Small intestine (tissue), 7 donors: ENCODE measurements around the gene KCND3. TPM values are rescaled to one million over a fixed set of nuclear protein-coding genes. Genes with fewer than 3 reads are reported as not detected.

ENCODE experiments used
- DNase-seq, 2 donors: peaks; one replicate each; pipeline versions ENCODE4 v3.0.0 to v3.0.0-alpha.2; 2013
- FAIRE-seq: peaks from 2 replicates; lab custom pipeline; 2012; peaks lifted over from hg19 to GRCh38; lab: Jason Lieb, UNC
- H3K27ac ChIP-seq, 3 donors: one replicate each; pipeline ENCODE4 v1.5.1; 2013; ENCODE audit warnings: low read length in 2 of 3, mild to moderate bottlenecking in 2 of 3, control low read depth in 1 of 3, inconsistent platforms in 1 of 3, low read depth in 1 of 3, moderate library complexity in 1 of 3
- H3K27me3 ChIP-seq, 3 donors: one replicate each; pipeline ENCODE4 v1.6.1; 2013; ENCODE audit warnings: low read length in 3 of 3, inconsistent platforms in 1 of 3; ENCODE audit not compliant: control insufficient read depth in 3 of 3, insufficient read depth in 3 of 3
- H3K36me3 ChIP-seq, 3 donors: one replicate each; pipeline ENCODE4 v1.6.1; 2013; ENCODE audit warnings: low read length in 3 of 3, inconsistent platforms in 1 of 3, low read depth in 1 of 3, mild to moderate bottlenecking in 1 of 3, moderate library complexity in 1 of 3; ENCODE audit not compliant: control insufficient read depth in 3 of 3, insufficient read depth in 2 of 3
- H3K4me1 ChIP-seq, 3 donors: one replicate each; pipeline ENCODE4 v1.6.1; 2013; ENCODE audit warnings: low read length in 2 of 3, inconsistent platforms in 1 of 3, low read depth in 1 of 3, mild to moderate bottlenecking in 1 of 3, moderate library complexity in 1 of 3; ENCODE audit not compliant: control insufficient read depth in 3 of 3, insufficient read depth in 2 of 3
- H3K4me3 ChIP-seq, 3 donors: one replicate each; pipeline ENCODE4 v1.5.1; 2013; ENCODE audit warnings: low read length in 3 of 3, control low read depth in 1 of 3, inconsistent platforms in 1 of 3, low read depth in 1 of 3, mild to moderate bottlenecking in 1 of 3, moderate library complexity in 1 of 3
- H3K9me3 ChIP-seq, 2 donors: one replicate each; pipeline ENCODE4 v1.6.1; 2013; ENCODE audit warnings: low read depth in 1 of 2, low read length in 1 of 2; ENCODE audit not compliant: control insufficient read depth in 2 of 2, insufficient read depth in 1 of 2
- WGBS, 3 donors: extraction: QIAGEN DNeasy Blood & Tissue Kit; methylation state at CpG; one replicate each; pipeline ENCODE4 v1.1.7; 2013; 5-methylcytosine and 5-hydroxymethylcytosine counted together
- polyA plus RNA-seq, 4 donors: library from polyadenylated mRNA; stranded (reverse) in 3 of 4; unstranded in 1 of 4; fragments of 200-250 nt in 3 of 4; fragments of 120-200 nt in 1 of 4; gene quantifications; one replicate each; pipeline versions ENCODE4 v1.2.1 to v1.2.3, GENCODE V29; 2013
- donor health status: healthy with polysubstance abuse.
- donor health status: control.
- donor health status: control.
- donor health status: Bipolar disorder and iron deficiency.
- donor health status: healthy.

Gene KCND3
- polyA plus RNA-seq, 4 donors = 0.27 to 1.8 (median 0.86) TPM; not detected in 1

- H3K4me1 ChIP-seq = no peaks in the 10 kb centered on the region
- peaks cover 0 to 5% (median 2%) of the 10 kb centered on the region in 3 donors for H3K27me3 ChIP-seq
- FAIRE-seq (no peak), DNase-seq (no peak)
- no peak overlapping the region for H3K4me3 ChIP-seq
- WGBS, 3 donors = 66 to 76% (median 72%) methylated on average over 11 of the region's 11 CpGs
- H3K9me3 ChIP-seq = no peaks in the 10 kb centered on the region
- no peak overlapping the region for H3K27ac ChIP-seq
- no peaks in the 10 kb centered on the region for H3K36me3 ChIP-seq
Measured at GRCh38 chr1:111961773-111962565, 27.5 kb downstream of the KCND3 start.

- Histone ChIP-seq H3K27me3 (peaks cover 0 to 5% (median 2%) of the 10 kb centered on the region in 3 donors), H3K36me3 (no peaks in the 10 kb centered on the region), H3K4me1 (no peaks in the 10 kb centered on the region), H3K27ac (no peak overlapping the region), H3K4me3 (no peak overlapping the region), H3K9me3 (no peaks in the 10 kb centered on the region)
- WGBS, 3 donors = 64 to 72% (median 66%) methylated on average over 8 of the region's 8 CpGs
- FAIRE-seq (no peak), DNase-seq (no peak)
Measured at GRCh38 chr1:111961016-111961415, 28.5 kb downstream of the KCND3 start.

- DNase-seq = no peak
- Histone ChIP-seq H3K36me3 (no peaks in the 10 kb centered on the region), H3K9me3 (no peaks in the 10 kb centered on the region), H3K4me1 (no peaks in the 10 kb centered on the region), H3K27me3 (peaks cover 0 to 3% (median 2%) of the 10 kb centered on the region in 3 donors), H3K27ac (no peak overlapping the region), H3K4me3 (no peak overlapping the region)
- WGBS, 3 donors = 66 to 72% (median 68%) methylated on average over 4 of the region's 4 CpGs
- no peak for FAIRE-seq
Measured at GRCh38 chr1:111959436-111959835, 30.0 kb downstream of the KCND3 start.

GRCh38 chr1:111958851-111959250 is 30.6 kb downstream of the KCND3 start:
- H3K4me3 ChIP-seq = no peak overlapping the region
- DNase-seq = no peak
- no peaks in the 10 kb centered on the region for H3K9me3 ChIP-seq
- no peaks in the 10 kb centered on the region for H3K4me1 ChIP-seq
- no peak for FAIRE-seq
- peaks cover 0 to 3% (median 2%) of the 10 kb centered on the region in 3 donors for H3K27me3 ChIP-seq
- no peak overlapping the region for H3K27ac ChIP-seq
- 72 to 90% (median 89%) methylated on average over 6 of the region's 6 CpGs for WGBS, 3 donors
- no peaks in the 10 kb centered on the region for H3K36me3 ChIP-seq

- FAIRE-seq = no peak
- 78 to 84% (median 82%) methylated on average over 3 of the region's 3 CpGs for WGBS, 3 donors
- DNase-seq = no peak
Measured at GRCh38 chr1:111958075-111958474, 31.4 kb downstream of the KCND3 start.

GRCh38 chr1:111956155-111956771 is 33.2 kb downstream of the KCND3 start:
- 82 to 92% (median 85%) methylated on average over 13 of the region's 13 CpGs for WGBS, 3 donors
- no peak for DNase-seq
- H3K9me3 ChIP-seq = no peaks in the 10 kb centered on the region
- no peaks in the 10 kb centered on the region for H3K36me3 ChIP-seq
- no peak overlapping the region for H3K27ac ChIP-seq
- no peak overlapping the region for H3K4me3 ChIP-seq
- H3K27me3 ChIP-seq = peaks cover 0 to 5% (median 0%) of the 10 kb centered on the region in 3 donors
- no peaks in the 10 kb centered on the region for H3K4me1 ChIP-seq
- FAIRE-seq = no peak

More at GRCh38 chr1:111958075-111958474, 31.4 kb downstream of the KCND3 start:
- H3K36me3 ChIP-seq = no peaks in the 10 kb centered on the region
- H3K27me3 ChIP-seq = peaks cover 0 to 3% (median 2%) of the 10 kb centered on the region in 3 donors
- H3K4me1 ChIP-seq = no peaks in the 10 kb centered on the region
- no peak overlapping the region for H3K27ac ChIP-seq
- H3K9me3 ChIP-seq = no peaks in the 10 kb centered on the region
- H3K4me3 ChIP-seq = no peak overlapping the region

GRCh38 chr1:111955755-111956154 is 33.7 kb downstream of the KCND3 start:
- Histone ChIP-seq H3K4me3 (no peak overlapping the region), H3K27ac (no peak overlapping the region), H3K9me3 (no peaks in the 10 kb centered on the region), H3K4me1 (no peaks in the 10 kb centered on the region), H3K27me3 (peaks cover 0 to 5% (median 0%) of the 10 kb centered on the region in 3 donors), H3K36me3 (no peaks in the 10 kb centered on the region)
- DNase-seq (no peak), FAIRE-seq (no peak)
- 58 to 76% (median 64%) methylated on average over 6 of the region's 6 CpGs for WGBS, 3 donors

- Histone ChIP-seq H3K9me3 (no peaks in the 10 kb centered on the region), H3K27ac (no peak overlapping the region), H3K4me3 (no peak overlapping the region), H3K27me3 (peaks cover 0 to 2% (median 0%) of the 10 kb centered on the region in 3 donors), H3K4me1 (no peaks in the 10 kb centered on the region), H3K36me3 (no peaks in the 10 kb centered on the region)
- 45 to 67% (median 47%) methylated on average over 5 of the region's 5 CpGs for WGBS, 3 donors
- FAIRE-seq (no peak), DNase-seq (no peak)
Measured at GRCh38 chr1:111953797-111954196, 35.7 kb downstream of the KCND3 start.
